Fibroblast of pulmonary artery (primary cell): ENCODE measurements around the gene KIF18A.
"Not testable (repeated sequence)": the region's sequence is repeated elsewhere in the genome, so short reads cannot be mapped to it uniquely, and the experiment has no call there.

ENCODE experiments used
- DNase-seq: peaks from one replicate; pipeline ENCODE4 v3.0.0-alpha.2; 2010; ENCODE audit warnings: low read depth
- H3K4me3 ChIP-seq: replicated peaks from 2 replicates; pipeline ENCODE4 v1.5.1; 2011; ENCODE audit warnings: low read depth, mild to moderate bottlenecking, control low read depth, low read length, moderate library complexity
- TF ChIP-seq, protein P1 (sequence below): IDR thresholded peaks from 2 replicates; pipeline ENCODE4 v1.5.1; 2011; ENCODE audit warnings: mild to moderate bottlenecking, control low read depth, low read length, inconsistent platforms; ENCODE audit errors: missing control alignments

The KIF18A gene

DNA sequence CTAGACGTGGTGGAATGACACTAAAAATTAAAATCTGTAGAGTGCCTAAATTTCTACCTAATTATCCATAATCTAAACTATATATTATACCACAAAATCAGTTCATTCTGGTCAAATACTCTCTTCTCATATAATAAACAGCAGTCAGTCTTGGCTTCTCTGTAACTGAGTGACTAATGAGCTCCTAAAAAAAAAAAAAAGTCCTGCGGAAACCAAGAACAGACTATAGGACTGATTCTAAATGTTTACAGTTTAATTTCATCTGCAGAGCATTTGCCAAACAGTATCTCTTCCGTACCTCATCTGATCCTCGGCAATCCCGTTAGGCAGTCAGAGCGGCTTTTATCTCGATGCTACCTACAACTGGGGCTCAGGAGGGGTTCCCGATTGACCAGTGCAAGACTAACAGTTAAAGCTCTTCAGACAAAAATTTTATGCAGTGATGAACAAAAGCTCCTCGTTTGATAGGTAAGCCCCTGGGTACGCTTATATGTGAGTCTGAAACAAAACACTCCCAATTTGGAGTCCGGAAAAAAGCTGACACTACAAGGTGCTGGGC is 686 bp downstream of the KIF18A start:
- TF ChIP-seq, protein P1, sequence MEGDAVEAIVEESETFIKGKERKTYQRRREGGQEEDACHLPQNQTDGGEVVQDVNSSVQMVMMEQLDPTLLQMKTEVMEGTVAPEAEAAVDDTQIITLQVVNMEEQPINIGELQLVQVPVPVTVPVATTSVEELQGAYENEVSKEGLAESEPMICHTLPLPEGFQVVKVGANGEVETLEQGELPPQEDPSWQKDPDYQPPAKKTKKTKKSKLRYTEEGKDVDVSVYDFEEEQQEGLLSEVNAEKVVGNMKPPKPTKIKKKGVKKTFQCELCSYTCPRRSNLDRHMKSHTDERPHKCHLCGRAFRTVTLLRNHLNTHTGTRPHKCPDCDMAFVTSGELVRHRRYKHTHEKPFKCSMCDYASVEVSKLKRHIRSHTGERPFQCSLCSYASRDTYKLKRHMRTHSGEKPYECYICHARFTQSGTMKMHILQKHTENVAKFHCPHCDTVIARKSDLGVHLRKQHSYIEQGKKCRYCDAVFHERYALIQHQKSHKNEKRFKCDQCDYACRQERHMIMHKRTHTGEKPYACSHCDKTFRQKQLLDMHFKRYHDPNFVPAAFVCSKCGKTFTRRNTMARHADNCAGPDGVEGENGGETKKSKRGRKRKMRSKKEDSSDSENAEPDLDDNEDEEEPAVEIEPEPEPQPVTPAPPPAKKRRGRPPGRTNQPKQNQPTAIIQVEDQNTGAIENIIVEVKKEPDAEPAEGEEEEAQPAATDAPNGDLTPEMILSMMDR: no peak
- no peak for DNase-seq
- peak overlapping the region; percentile 90 for H3K4me3 ChIP-seq

DNA sequence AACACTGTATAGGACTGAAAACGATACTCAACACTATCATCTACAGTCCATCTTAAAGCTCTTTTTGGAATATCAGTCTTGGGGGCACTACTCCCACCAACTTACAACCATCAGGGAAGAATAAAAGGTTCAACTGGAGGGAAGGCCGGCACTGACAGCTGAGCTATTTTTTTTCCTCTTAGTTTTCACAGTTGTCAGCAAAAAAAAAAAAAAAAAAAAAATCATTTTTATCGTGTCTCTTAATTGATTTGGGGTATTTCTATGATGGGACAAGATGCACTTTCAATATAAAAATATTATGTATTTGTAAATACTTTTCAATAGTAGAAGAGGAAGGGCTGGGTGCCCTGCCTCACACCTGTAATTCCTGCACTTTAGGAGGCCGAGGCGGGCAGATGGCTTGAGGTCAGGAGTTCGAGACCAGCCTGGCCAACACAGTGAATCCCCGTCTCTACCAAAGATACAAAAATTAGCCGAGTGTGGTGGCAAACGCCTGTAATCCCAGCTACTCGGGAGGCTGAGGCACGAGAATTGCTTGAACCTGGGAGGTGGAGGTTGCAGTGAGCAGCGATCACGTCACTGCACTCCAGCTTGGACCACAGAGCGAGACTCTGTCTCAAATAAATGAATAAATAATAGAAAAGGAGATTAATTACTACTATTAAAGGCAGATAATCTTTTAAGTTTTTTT is 1.5 kb downstream of the KIF18A start:
- peak overlapping the region; percentile 90 for H3K4me3 ChIP-seq
- DNase-seq: no peak
- TF ChIP-seq, protein P1: no peak

DNA sequence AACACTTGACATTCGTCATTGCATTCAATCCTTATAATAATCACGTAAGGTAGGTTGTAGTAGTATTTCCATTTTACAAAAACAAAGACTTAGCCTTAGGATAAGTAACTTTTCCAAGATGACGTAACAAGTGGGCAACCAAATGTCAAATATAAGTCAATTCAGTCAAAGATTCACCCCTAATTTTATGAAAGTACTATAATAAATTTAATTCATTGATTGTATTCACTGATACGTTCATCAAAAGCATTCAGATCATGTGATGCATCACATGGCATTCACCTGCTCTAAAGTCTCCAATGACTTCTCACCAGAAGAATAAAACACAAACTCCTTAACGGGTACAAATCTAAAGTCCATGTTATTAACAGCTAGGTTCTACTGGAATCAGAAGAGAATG is 2.1 kb downstream of the KIF18A start:
- H3K4me3 ChIP-seq: no peak overlapping the region
- TF ChIP-seq, protein P1: no peak

DNA sequence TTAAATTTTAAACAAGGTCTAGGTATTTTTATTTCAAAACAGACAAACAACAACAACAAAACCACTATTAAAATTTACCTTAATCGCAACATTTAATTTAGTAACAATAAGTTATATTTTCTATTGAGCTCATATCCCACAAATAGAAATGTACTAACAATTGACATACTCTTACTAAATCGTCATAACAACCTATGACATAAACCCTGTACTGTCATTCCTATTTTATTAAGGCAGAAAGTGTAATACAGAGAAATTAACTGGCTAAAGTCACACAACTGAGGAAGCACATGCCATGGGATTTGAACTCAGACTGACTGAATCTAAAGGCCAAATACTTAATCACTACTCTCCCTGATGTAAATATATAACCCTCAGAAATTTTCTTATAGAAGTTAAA is 3.0 kb downstream of the KIF18A start:
- TF ChIP-seq, protein P1: no peak
- DNase-seq: no peak
- H3K4me3 ChIP-seq: no peak overlapping the region

More for the DNA sequence above, 2.1 kb downstream of the KIF18A start:
- DNase-seq: no peak

DNA sequence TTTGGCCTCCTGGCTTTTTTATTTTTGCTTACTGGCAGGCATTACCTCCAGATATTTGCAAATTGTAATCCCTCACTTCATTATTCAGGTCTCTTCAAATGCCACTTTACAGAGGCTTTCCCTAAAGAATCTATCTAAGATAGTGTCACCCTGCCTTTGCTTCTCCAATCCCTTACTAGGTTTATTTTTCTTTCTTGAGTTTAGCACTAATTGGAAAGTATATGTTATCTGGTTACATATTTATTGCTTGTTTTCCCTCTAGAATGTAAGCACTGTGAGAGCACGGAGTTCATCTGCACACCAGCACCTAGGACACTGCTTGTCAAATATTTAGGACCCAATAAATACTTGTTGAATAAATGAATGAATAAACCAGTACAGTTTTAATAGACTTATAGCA is 3.5 kb downstream of the KIF18A start:
- no peak for DNase-seq
- no peak overlapping the region for H3K4me3 ChIP-seq
- TF ChIP-seq, protein P1: no peak

DNA sequence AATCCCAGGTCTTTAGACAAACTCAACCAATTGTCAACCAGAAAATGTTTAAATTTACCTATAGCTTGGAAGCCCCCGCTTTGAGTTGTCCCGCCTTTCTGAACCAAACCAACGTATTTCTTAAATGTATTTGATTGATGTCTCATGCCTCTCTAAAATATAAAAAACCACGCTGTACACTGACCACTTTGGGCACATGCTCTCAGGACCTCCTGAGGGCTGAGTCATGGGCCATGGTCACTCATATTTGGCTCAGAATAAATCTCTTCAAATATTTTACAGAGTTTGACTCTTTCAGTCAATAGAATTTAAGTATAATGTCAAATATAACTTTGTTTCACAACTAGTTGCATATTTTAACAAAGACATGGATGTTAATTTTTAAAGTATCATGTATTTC is 5.7 kb downstream of the KIF18A start:
- not testable (repeated sequence) for DNase-seq

DNA sequence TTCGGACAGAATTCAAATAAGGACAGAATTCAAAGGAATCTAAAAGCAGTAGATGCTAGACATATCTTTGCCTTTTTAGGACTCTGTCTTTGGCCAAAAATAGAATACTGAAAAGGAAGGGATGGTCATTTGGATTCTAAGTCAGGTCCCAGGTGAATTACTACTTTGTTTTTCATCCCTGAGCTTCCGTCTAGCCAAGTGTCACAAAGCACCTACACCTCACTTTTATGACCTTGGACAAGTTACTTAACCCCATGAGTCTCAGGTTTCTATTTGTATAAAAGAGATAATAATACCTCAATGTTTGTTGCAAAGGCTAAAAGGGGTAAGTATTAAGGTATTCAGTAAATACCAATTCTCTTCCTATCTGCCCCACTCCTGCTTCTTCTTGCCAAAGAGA is 7.3 kb downstream of the KIF18A start:
- DNase-seq: no peak
- no peak overlapping the region for H3K4me3 ChIP-seq
- TF ChIP-seq, protein P1: no peak

More for the DNA sequence above, 5.7 kb downstream of the KIF18A start:
- not testable (repeated sequence) for H3K4me3 ChIP-seq
